SU-DHL-6 (cell line): ENCODE data around the gene DAO.

ENCODE experiments used
- H2AFZ ChIP-seq: fragments of 200-600 bp; sonication (generic); 2 replicates; pipeline ENCODE4 v1.6.1; 2014; ENCODE audit warnings: low read depth, mild to moderate bottlenecking, moderate library complexity, mixed read lengths, antibody characterized with exemption, low read length; ENCODE audit not compliant: severe bottlenecking
- H3F3A ChIP-seq: fragments of 200-600 bp; shearing (Covaris generic); 2 replicates; pipeline ENCODE4 v1.6.0; 2016; ENCODE audit warnings: antibody characterized with exemption, mild to moderate bottlenecking; ENCODE audit not compliant: insufficient read depth
- H3K27ac ChIP-seq: fragments of 200-600 bp; sonication (generic); 2 replicates; pipeline ENCODE4 v1.5.1; 2016; ENCODE audit warnings: low read depth, mild to moderate bottlenecking, low read length, moderate library complexity, mixed read lengths
- H3K27me3 ChIP-seq: fragments of 200-600 bp; sonication (generic), shearing (Covaris generic); 2 replicates; pipeline ENCODE4 v1.6.0; 2014; ENCODE audit warnings: mild to moderate bottlenecking, low read length
- H3K36me3 ChIP-seq: fragments of 200-600 bp; sonication (generic); 2 replicates; pipeline ENCODE4 v1.6.1; 2014; ENCODE audit warnings: mild to moderate bottlenecking, low read length, mixed read lengths
- H3K4me2 ChIP-seq: fragments of 300-600, 200-600 bp; shearing (Covaris generic), sonication (generic); 2 replicates; pipeline ENCODE4 v1.6.0; 2014; ENCODE audit warnings: low read length, low read depth, mild to moderate bottlenecking; ENCODE audit not compliant: poor library complexity, severe bottlenecking
- H3K4me3 ChIP-seq: fragments of 200-600 bp; sonication (generic); 2 replicates; pipeline ENCODE4 v1.5.1; 2014; ENCODE audit warnings: antibody characterized with exemption, low read length, mild to moderate bottlenecking, mixed read lengths; ENCODE audit not compliant: insufficient read depth, poor library complexity, severe bottlenecking
- H3K79me2 ChIP-seq: fragments of 200-600 bp; sonication (generic); 2 replicates; pipeline ENCODE4 v1.6.1; 2014; ENCODE audit warnings: mild to moderate bottlenecking, low read length, moderate library complexity; ENCODE audit not compliant: insufficient read depth
- H3K9ac ChIP-seq: fragments of 200-600 bp; sonication (generic); 2 replicates; pipeline ENCODE4 v1.7.0; 2014; ENCODE audit warnings: mild to moderate bottlenecking, low read length
- H3K9me2 ChIP-seq: fragments of 200-600 bp; sonication (generic); replicated peaks from 2 replicates; pipeline ENCODE4 v1.6.1; 2014; ENCODE audit warnings: low read length; ENCODE audit not compliant: insufficient read depth
- H3K9me3 ChIP-seq: fragments of 200-600 bp; sonication (generic); 2 replicates; pipeline ENCODE4 v1.6.1; 2014; ENCODE audit warnings: low read length, mixed read lengths; ENCODE audit not compliant: insufficient read depth
- H4K20me1 ChIP-seq: fragments of 200-600 bp; sonication (generic); 2 replicates; pipeline ENCODE4 v1.6.1; 2014; ENCODE audit warnings: low read depth, mild to moderate bottlenecking, antibody characterized with exemption, low read length, moderate library complexity, mixed read lengths
- EZH2phosphoT487 ChIP-seq: fragments of 200-600 bp; sonication (generic), shearing (Covaris generic); conservative IDR thresholded peaks from 2 replicates; pipeline ENCODE4 v1.6.1; 2018; ENCODE audit warnings: mild to moderate bottlenecking, antibody characterized with exemption, low read length, moderate library complexity, mixed read lengths
- TF ChIP-seq, protein P1 (sequence below): fragments of 200-600 bp; sonication (generic); IDR thresholded peaks from one replicate; pipeline ENCODE4 v1.5.1; 2017; ENCODE audit warnings: antibody characterized with exemption, mild to moderate bottlenecking, low read length, moderate library complexity; ENCODE audit not compliant: insufficient read depth, poor library complexity, severe bottlenecking

DAO gene

DNA sequence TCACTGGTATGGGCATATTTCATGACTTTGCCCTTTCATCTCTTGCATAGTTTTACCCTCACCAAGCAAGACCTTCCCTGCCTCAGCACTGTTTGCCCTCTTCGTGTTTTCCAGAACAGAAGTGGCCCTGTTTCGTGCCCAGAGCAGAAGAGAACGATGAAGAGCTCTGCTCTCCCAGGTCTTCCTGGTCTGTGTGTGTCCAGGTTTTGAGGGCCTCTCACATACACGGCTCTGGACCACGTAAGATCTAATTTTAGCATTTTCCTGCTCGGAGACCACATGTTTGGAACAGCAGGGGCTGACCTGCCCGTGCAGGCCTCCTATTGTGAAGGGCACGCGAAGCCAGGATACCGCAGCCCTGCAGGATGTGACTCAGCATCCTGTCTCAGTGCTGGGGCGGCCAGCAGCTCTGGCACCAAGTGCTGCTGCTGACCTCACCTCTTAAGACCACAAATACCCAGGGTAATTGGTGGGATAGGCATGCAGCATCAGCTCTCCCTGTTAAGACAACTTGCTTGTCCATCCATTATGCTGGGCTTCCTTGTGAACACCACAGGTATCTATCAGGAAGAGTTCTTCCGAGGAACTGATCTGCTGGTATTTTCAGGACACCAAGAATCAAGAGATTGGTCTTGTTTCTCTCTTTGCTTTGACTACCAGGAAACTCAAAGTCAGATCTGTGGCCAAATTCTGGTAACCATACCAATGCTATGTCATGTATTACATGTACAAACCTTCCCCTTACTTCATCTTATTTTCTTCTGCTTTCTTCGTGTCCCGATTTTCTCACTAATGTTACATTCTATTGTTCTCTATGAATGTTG, 41.5 kb upstream of the DAO start:
- Histone ChIP-seq H3K4me3 (no peak overlapping the region), H4K20me1 (no peaks in the 10 kb centered on the region), H3K79me2 (no peaks in the 10 kb centered on the region), H3K27me3 (no peaks in the 10 kb centered on the region), H3F3A (no peaks in the 10 kb centered on the region; the same call in 1 of the 2 replicates), H3K4me2 (no peak overlapping the region), H3K9ac (no peak overlapping the region), H3K9me3 (no peaks in the 10 kb centered on the region), H3K9me2 (no peaks in the 10 kb centered on the region), H3K27ac (no peak overlapping the region), H3K36me3 (no peaks in the 10 kb centered on the region), H2AFZ (no peak overlapping the region)
- no peak for TF ChIP-seq EZH2phosphoT487
- TF ChIP-seq, protein P1, sequence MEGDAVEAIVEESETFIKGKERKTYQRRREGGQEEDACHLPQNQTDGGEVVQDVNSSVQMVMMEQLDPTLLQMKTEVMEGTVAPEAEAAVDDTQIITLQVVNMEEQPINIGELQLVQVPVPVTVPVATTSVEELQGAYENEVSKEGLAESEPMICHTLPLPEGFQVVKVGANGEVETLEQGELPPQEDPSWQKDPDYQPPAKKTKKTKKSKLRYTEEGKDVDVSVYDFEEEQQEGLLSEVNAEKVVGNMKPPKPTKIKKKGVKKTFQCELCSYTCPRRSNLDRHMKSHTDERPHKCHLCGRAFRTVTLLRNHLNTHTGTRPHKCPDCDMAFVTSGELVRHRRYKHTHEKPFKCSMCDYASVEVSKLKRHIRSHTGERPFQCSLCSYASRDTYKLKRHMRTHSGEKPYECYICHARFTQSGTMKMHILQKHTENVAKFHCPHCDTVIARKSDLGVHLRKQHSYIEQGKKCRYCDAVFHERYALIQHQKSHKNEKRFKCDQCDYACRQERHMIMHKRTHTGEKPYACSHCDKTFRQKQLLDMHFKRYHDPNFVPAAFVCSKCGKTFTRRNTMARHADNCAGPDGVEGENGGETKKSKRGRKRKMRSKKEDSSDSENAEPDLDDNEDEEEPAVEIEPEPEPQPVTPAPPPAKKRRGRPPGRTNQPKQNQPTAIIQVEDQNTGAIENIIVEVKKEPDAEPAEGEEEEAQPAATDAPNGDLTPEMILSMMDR, result no peak

DNA sequence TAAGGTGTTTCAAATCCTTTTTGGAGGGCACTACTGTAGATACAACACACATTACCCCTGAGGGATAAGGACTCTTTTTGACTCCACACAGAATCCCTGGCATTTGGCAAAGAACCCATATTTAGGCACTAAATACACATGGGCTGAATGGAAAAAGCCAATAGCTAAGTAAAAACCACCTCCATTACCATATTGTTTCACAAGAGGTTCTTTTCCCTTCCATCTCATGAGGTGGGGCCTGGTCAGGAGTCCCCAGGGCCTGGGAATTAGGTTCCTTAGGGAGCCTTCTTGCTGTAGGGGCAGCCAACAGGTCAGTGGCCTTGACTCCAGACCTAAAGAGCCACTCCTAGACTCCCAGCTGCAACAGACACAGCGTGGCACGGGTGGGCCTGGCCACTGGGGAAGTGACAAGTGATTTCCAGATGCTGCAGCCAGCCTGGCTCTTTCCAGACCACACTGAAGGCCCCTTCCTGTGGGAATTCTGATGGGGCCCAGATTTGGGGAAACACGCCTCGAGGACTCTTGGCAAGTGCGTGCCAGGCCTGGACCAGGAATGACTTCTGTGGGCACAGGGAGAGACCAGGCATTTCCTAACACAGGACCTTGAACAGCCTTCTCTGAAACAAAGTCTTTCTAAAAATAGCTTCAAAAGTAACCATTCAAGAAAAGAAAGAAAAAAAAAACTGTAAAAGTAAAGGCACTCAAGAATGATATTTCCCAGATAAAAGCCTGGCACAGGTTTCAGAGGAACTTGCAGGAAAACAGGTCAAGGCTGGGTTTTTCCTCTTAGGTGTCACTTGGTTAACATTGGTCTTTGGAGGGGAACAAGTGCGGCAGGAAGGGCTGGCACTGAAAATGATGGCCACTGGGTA, 40.6 kb upstream of the DAO start:
- Histone ChIP-seq H3K9ac (no peak overlapping the region), H3K27ac (no peak overlapping the region)
- TF ChIP-seq, protein P1, result no peak
- TF ChIP-seq EZH2phosphoT487, result no peak

DNA sequence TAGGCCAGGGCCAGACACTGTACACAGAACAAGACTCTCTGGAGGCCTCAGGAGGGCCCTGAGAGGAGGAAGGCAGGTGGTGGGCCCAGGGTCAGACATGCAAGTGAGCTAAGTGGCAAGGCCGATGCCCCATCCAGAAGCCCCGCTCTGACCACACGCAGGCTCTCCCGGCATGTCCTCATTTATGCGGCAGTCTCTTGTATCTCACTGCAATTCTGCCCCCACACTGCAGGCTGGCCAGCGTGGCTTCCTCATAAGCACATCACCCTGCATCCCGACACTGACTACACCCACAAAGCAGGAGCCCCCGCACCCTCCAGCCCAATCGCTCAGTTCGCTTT, 40.0 kb upstream of the DAO start:
- no peaks in the 10 kb centered on the region for H4K20me1 ChIP-seq
- H3K9me2 ChIP-seq, result no peaks in the 10 kb centered on the region
- H3F3A ChIP-seq, result no peaks in the 10 kb centered on the region; the same call in 1 of the 2 replicates
- no peaks in the 10 kb centered on the region for H3K9me3 ChIP-seq
- H3K36me3 ChIP-seq, result no peaks in the 10 kb centered on the region
- no peak overlapping the region for H3K9ac ChIP-seq
- no peak overlapping the region for H3K4me3 ChIP-seq
- H3K27ac ChIP-seq, result no peak overlapping the region
- TF ChIP-seq EZH2phosphoT487, result no peak
- TF ChIP-seq, protein P1, result no peak
- H3K27me3 ChIP-seq, result no peaks in the 10 kb centered on the region
- H2AFZ ChIP-seq, result no peak overlapping the region
- H3K4me2 ChIP-seq, result no peak overlapping the region
- H3K79me2 ChIP-seq, result no peaks in the 10 kb centered on the region

More for the DNA sequence above, 40.6 kb upstream of the DAO start:
- Histone ChIP-seq H3K27me3 (no peaks in the 10 kb centered on the region), H3F3A (no peaks in the 10 kb centered on the region; the same call in 1 of the 2 replicates), H4K20me1 (no peaks in the 10 kb centered on the region), H3K36me3 (no peaks in the 10 kb centered on the region), H3K4me3 (no peak overlapping the region), H2AFZ (no peak overlapping the region), H3K9me3 (no peaks in the 10 kb centered on the region), H3K79me2 (no peaks in the 10 kb centered on the region), H3K4me2 (no peak overlapping the region), H3K9me2 (no peaks in the 10 kb centered on the region)
